Measurements from ENCODE around the gene RNF186. TPM values are rescaled to one million over a fixed set of nuclear protein-coding genes. Genes with fewer than 3 reads are reported as not detected.
"Not testable (repeated sequence)": the region's sequence is repeated elsewhere in the genome, so short reads cannot be mapped to it uniquely, and the experiment has no call there.

The RNF186 gene
- total RNA-seq, 1 donor from 2014 or later, result not detected

GRCh38 chr1:19818324-19818723 lies 3.2 kb upstream of the RNF186 start:
- DNase-seq (ENCODE audit: low read depth), result no peak
- TF ChIP-seq, protein P1, sequence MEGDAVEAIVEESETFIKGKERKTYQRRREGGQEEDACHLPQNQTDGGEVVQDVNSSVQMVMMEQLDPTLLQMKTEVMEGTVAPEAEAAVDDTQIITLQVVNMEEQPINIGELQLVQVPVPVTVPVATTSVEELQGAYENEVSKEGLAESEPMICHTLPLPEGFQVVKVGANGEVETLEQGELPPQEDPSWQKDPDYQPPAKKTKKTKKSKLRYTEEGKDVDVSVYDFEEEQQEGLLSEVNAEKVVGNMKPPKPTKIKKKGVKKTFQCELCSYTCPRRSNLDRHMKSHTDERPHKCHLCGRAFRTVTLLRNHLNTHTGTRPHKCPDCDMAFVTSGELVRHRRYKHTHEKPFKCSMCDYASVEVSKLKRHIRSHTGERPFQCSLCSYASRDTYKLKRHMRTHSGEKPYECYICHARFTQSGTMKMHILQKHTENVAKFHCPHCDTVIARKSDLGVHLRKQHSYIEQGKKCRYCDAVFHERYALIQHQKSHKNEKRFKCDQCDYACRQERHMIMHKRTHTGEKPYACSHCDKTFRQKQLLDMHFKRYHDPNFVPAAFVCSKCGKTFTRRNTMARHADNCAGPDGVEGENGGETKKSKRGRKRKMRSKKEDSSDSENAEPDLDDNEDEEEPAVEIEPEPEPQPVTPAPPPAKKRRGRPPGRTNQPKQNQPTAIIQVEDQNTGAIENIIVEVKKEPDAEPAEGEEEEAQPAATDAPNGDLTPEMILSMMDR (IDR thresholded peaks at IDR 0.05; ENCODE audit: insufficient read depth, low read length, poor library complexity, severe bottlenecking), result no peak
- no peaks in the 10 kb centered on the region for H3K36me3 ChIP-seq (ENCODE audit: control insufficient read depth, insufficient read depth, low read length)
- no peak overlapping the region for H3K4me3 ChIP-seq (ENCODE audit: low read depth, low read length)
- H3K27me3 ChIP-seq (ENCODE audit: control insufficient read depth, insufficient read depth, low read length), result no peaks in the 10 kb centered on the region

GRCh38 chr1:19817160-19817559 lies 2.1 kb upstream of the RNF186 start:
- no peaks in the 10 kb centered on the region for H3K27me3 ChIP-seq (ENCODE audit: control insufficient read depth, insufficient read depth, low read length)
- H3K36me3 ChIP-seq (ENCODE audit: control insufficient read depth, insufficient read depth, low read length), result no peaks in the 10 kb centered on the region
- TF ChIP-seq, protein P1 (IDR thresholded peaks at IDR 0.05; ENCODE audit: insufficient read depth, low read length, poor library complexity, severe bottlenecking), result no peak
- DNase-seq (ENCODE audit: low read depth), result no peak
- no peak overlapping the region for H3K4me3 ChIP-seq (ENCODE audit: low read depth, low read length)

- not testable (repeated sequence) for H3K36me3 ChIP-seq (ENCODE audit: control insufficient read depth, insufficient read depth, low read length); DNase-seq (ENCODE audit: low read depth); H3K4me3 ChIP-seq (ENCODE audit: low read depth, low read length); H3K27me3 ChIP-seq (ENCODE audit: control insufficient read depth, insufficient read depth, low read length)
Observed at GRCh38 chr1:19816737-19817086, 1.6 kb upstream of the RNF186 start.

DNA sequence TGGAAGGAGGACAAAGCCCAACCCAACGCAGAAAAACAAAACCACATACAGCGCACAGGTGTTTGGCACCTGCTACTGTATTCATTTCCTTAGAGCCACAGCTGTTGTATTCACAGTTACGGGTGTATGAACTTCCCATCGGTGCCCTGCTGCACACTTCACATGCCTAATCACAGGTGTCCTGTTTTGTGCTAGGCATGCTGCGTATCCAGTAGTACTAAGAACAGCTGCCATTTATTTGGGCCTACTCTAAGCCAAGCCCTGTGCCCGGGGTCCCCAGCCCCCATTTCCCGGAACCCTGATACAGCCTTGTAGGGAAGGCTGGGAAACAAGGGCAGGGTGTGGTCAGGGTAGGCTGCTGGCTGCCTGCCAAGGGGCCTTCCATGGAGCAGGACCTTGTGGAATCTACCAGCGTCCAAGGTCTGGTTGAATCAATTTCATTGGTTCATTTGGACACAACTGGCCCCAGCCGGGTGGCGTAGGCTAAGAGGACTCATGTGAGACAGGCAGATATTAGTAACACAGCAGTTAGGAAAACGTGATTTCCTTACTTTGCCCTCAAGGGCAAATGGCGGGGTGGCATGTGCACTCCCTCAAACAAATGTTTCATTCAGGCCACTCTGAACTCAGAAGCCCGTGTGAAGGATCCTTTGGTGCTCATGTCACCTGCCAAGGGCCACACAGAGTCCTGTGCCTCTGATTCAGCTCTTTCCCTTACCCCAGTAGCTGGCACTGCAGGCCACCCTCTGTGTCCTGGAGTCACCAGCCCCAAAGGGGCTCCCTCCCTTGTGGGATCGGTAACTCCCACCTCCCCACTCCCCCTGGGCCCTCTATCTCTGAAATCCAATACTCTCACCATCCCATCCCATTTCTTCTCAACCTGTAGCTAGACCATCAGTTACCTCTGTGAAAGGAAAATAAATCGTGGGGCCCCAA lies 986 bp upstream of the RNF186 start:
- DNase-seq (ENCODE audit: low read depth), result no peak
- Histone ChIP-seq H3K27me3 (ENCODE audit: control insufficient read depth, insufficient read depth, low read length) (no peaks in the 10 kb centered on the region), H3K4me3 (ENCODE audit: low read depth, low read length) (no peak overlapping the region), H3K36me3 (ENCODE audit: control insufficient read depth, insufficient read depth, low read length) (no peaks in the 10 kb centered on the region)
- TF ChIP-seq, protein P1 (IDR thresholded peaks at IDR 0.05; ENCODE audit: insufficient read depth, low read length, poor library complexity, severe bottlenecking), result no peak

GRCh38 chr1:19814244-19814661 lies 830 bp downstream of the RNF186 start:
- TF ChIP-seq, protein P1 (IDR thresholded peaks at IDR 0.05; ENCODE audit: insufficient read depth, low read length, poor library complexity, severe bottlenecking), result no peak

GRCh38 chr1:19813643-19813960 lies 1.5 kb downstream of the RNF186 start:
- no peak for DNase-seq (ENCODE audit: low read depth)
- H3K27me3 ChIP-seq (ENCODE audit: control insufficient read depth, insufficient read depth, low read length), result no peaks in the 10 kb centered on the region
- H3K36me3 ChIP-seq (ENCODE audit: control insufficient read depth, insufficient read depth, low read length), result no peaks in the 10 kb centered on the region
- no peak overlapping the region for H3K4me3 ChIP-seq (ENCODE audit: low read depth, low read length)
- TF ChIP-seq, protein P1 (IDR thresholded peaks at IDR 0.05; ENCODE audit: insufficient read depth, low read length, poor library complexity, severe bottlenecking), result no peak

More at GRCh38 chr1:19814244-19814661, 830 bp downstream of the RNF186 start:
- no peak for DNase-seq (ENCODE audit: low read depth)
- H3K27me3 ChIP-seq (ENCODE audit: control insufficient read depth, insufficient read depth, low read length), result no peaks in the 10 kb centered on the region
- H3K36me3 ChIP-seq (ENCODE audit: control insufficient read depth, insufficient read depth, low read length), result no peaks in the 10 kb centered on the region
- no peak overlapping the region for H3K4me3 ChIP-seq (ENCODE audit: low read depth, low read length)

All from kidney epithelial cell (primary cell).